Activated B cell treated with CpG ODN at 0.5 μM for 24 hours (primary cell): ENCODE results near the gene ZBTB16. TPM values are rescaled to one million over a fixed set of nuclear protein-coding genes. Genes with fewer than 3 reads are reported as not detected.

Experiments used
- ATAC-seq: fragments of 200-7000 bp; cut with Tn5 transposase; one replicate; pipeline ENCODE4 v1.10.0; 2021; ENCODE audit warnings: low read depth, mild to moderate bottlenecking, moderate library complexity
- CTCF ChIA-PET: fragments of 350-600 bp; sonication (Branson Sonifier 250); formaldehyde crosslinking; loops from one replicate; lab custom pipeline; 2021; ENCODE audit warnings: antibody characterized with exemption; lab: Charles Lee
- POLR2A ChIA-PET: fragments of 350-600 bp; sonication (Branson Sonifier 250); formaldehyde crosslinking; loops from one replicate; lab custom pipeline; 2021; ENCODE audit warnings: antibody characterized with exemption; lab: Charles Lee
- DNase-seq: peaks from one replicate; pipeline ENCODE4 v3.0.0; 2022
- H3K27ac Mint-ChIP-seq: one replicate; pipeline ENCODE4 v1.8.0; 2020; ENCODE audit warnings: mixed read lengths
- H3K27me3 Mint-ChIP-seq: one replicate; pipeline ENCODE4 v1.8.0; 2021; ENCODE audit warnings: mixed read lengths
- H3K36me3 Mint-ChIP-seq: one replicate; pipeline ENCODE4 v1.8.0; 2021; ENCODE audit warnings: low read depth, mixed read lengths
- H3K4me1 Mint-ChIP-seq: one replicate; pipeline ENCODE4 v1.8.0; 2021; ENCODE audit warnings: mixed read lengths
- H3K4me3 Mint-ChIP-seq: one replicate; pipeline ENCODE4 v1.8.0; 2020; ENCODE audit warnings: mild to moderate bottlenecking, mixed read lengths
- H3K9me3 Mint-ChIP-seq: one replicate; pipeline ENCODE4 v1.8.0; 2020; ENCODE audit warnings: mixed read lengths
- intact Hi-C: fragments of 100-400 bp; cut with micrococcal nuclease; formaldehyde crosslinking; loops from one replicate; pipeline ENCODE4 v1.15.1; 2024
- total RNA-seq: library from RNA; stranded (reverse); gene quantifications from 2 replicates; pipeline ENCODE4 v1.2.3, GENCODE V29; 2022
- TF ChIP-seq, protein P1 (sequence below): fragments of 200-600 bp; IDR thresholded peaks from one replicate; pipeline ENCODE4 v1.8.0; 2022; ENCODE audit warnings: antibody characterized with exemption, mild to moderate bottlenecking

The ZBTB16 gene
- total RNA-seq, 1 donor from 2014 or later = 2.5 TPM

DNA sequence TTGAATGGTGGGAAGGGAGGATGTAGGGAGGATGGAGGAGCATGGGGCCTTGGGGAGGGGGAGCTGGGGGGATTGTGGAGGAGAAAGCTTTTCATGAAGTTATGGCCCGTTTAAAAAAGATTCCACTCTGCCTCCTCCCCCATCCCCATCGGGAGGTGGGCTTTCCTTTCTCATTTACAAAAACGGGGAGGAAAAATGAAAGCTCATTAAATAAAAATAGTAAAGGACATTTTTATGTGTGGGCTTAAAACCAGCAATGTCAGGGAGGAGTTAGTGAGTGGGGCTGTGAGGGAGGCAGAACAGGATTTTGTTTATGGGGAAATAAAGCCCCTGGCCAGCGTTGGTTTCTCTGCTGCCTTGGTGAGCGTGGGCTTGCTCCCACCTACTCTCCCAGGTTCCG lies 83.2 kb downstream of the ZBTB16 start:
- H3K4me1 Mint-ChIP-seq = peaks cover 41% of the 10 kb centered on the region
- no peaks in the 10 kb centered on the region for H3K36me3 Mint-ChIP-seq
- ATAC-seq (no peak), DNase-seq (no peak)
- H3K4me3 Mint-ChIP-seq = no peak overlapping the region
- no peaks in the 10 kb centered on the region for H3K9me3 Mint-ChIP-seq
- H3K27me3 Mint-ChIP-seq = peaks cover 19% of the 10 kb centered on the region
- CTCF ChIA-PET = no interaction called here
- POLR2A ChIA-PET = no interaction called here
- H3K27ac Mint-ChIP-seq = no peak overlapping the region
- TF ChIP-seq, protein P1, sequence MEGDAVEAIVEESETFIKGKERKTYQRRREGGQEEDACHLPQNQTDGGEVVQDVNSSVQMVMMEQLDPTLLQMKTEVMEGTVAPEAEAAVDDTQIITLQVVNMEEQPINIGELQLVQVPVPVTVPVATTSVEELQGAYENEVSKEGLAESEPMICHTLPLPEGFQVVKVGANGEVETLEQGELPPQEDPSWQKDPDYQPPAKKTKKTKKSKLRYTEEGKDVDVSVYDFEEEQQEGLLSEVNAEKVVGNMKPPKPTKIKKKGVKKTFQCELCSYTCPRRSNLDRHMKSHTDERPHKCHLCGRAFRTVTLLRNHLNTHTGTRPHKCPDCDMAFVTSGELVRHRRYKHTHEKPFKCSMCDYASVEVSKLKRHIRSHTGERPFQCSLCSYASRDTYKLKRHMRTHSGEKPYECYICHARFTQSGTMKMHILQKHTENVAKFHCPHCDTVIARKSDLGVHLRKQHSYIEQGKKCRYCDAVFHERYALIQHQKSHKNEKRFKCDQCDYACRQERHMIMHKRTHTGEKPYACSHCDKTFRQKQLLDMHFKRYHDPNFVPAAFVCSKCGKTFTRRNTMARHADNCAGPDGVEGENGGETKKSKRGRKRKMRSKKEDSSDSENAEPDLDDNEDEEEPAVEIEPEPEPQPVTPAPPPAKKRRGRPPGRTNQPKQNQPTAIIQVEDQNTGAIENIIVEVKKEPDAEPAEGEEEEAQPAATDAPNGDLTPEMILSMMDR = no peak
- intact Hi-C loops = no loop called here

DNA sequence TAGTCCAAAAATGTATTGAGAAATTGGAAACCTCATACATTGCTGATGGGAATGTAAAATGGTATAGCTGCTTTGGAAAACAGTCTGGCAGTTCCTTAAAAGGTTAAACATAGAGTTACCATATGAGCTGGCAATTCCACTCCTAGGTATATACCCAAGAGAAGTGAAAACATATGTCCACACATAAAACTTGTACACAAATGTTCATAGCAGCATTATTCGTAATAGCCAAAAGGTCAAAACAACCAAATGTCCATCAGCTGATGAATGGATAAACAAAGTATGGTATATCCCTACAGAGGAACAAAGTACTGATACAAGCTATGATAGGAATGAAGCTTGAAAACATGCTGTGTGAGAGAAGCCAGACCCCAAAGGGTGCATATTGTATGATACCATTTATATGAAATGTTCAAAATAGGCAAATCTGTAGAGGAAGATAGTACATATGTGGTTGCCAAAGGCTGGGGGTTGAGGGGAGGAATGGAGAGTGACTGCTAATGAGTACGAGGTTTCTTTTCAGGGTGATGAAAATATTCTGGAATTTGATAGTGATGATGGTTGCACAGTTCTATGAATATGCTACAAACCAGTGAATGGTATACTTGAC lies 85.8 kb downstream of the ZBTB16 start:
- ChIA-PET CTCF (interaction anchor here (1.0 kb wide), 1 partner anchor 15 kb away, joined by 3 read pairs; no protein-coding TSS in a partner anchor), POLR2A (interaction anchor here (1.5 kb wide), 1 partner anchor 15 kb away, joined by 3 read pairs; no protein-coding TSS in a partner anchor)
- Mint-ChIP-seq H3K4me3 (no peak overlapping the region), H3K4me1 (peaks cover 34% of the 10 kb centered on the region), H3K9me3 (no peaks in the 10 kb centered on the region), H3K27me3 (peaks cover 11% of the 10 kb centered on the region), H3K36me3 (no peaks in the 10 kb centered on the region), H3K27ac (no peak overlapping the region)
- DNase-seq = no peak
- TF ChIP-seq, protein P1 = no peak
- intact Hi-C loops = loop anchor here (5.0 kb wide), 1 partner anchor 42 kb away; no protein-coding TSS in a partner anchor
- no peak for ATAC-seq

DNA sequence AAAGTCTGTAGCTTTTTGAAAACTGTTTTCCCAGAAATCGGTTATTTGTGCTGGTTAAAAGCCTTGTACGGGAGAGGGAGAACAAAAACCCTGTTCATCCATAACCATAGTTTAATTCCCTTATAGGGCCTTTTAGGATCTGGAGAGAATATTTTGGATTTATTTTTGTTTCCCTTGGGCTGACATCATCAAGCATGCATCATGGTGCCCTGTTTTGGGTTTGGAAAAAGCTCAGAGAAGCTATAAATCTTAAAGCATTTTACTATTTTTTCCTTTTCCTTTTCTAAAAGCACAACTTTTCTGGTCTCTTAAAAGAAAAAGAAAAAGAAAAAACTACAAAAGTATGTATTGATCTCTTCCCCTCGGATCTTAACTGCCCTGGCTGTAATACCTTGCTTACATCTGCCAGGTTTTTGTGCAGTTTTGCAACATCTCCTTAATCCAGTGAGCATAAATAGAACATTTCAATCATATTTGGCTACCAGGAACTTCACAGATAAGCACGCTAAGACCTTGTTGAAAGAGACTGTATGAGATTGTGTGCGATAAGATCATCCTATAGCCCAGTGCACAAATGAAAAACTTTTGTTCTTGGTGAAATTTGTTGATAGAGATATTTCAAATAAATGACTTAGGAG lies 88.0 kb downstream of the ZBTB16 start:
- TF ChIP-seq, protein P1 = no peak
- Mint-ChIP-seq H3K4me1 (peaks cover 34% of the 10 kb centered on the region), H3K27ac (no peak overlapping the region), H3K4me3 (no peak overlapping the region), H3K27me3 (peaks cover 3% of the 10 kb centered on the region), H3K9me3 (no peaks in the 10 kb centered on the region), H3K36me3 (no peaks in the 10 kb centered on the region)
- no peak for DNase-seq
- ATAC-seq = no peak
- ChIA-PET POLR2A (no interaction called here), CTCF (no interaction called here)
- intact Hi-C loops = loop anchor here (5.0 kb wide), 1 partner anchor 40 kb away; no protein-coding TSS in a partner anchor

DNA sequence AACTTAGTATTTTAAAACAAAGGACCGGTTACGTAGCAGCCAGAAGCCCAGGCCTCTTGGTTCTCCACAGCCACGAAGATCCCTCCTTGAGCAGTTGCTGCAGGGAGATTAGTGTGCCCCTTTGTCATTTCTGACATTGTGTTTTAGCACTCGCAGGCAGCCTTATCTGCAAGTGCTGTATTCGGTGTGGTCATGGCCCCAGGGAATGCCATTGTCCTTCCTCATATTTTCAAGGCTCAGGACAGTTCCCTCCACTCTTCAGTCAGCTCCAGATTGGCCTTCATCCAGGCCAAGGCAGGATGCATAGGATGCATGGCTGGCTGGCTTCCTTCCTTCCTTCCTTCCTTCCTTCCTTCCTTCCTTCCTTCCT lies 88.5 kb downstream of the ZBTB16 start:
- intact Hi-C loops = loop anchor here (5.0 kb wide), 1 partner anchor 39 kb away; no protein-coding TSS in a partner anchor
- TF ChIP-seq, protein P1 = no peak
- H3K36me3 Mint-ChIP-seq = no peaks in the 10 kb centered on the region
- ATAC-seq = no peak
- peaks cover 34% of the 10 kb centered on the region for H3K4me1 Mint-ChIP-seq
- ChIA-PET POLR2A (no interaction called here), CTCF (interaction anchor here (1.5 kb wide), 1 partner anchor 113 kb away, joined by 5 read pairs; no protein-coding TSS in a partner anchor)
- H3K27ac Mint-ChIP-seq = no peak overlapping the region
- DNase-seq = no peak
- no peak overlapping the region for H3K4me3 Mint-ChIP-seq
- H3K9me3 Mint-ChIP-seq = no peaks in the 10 kb centered on the region
- peaks cover 2% of the 10 kb centered on the region for H3K27me3 Mint-ChIP-seq

DNA sequence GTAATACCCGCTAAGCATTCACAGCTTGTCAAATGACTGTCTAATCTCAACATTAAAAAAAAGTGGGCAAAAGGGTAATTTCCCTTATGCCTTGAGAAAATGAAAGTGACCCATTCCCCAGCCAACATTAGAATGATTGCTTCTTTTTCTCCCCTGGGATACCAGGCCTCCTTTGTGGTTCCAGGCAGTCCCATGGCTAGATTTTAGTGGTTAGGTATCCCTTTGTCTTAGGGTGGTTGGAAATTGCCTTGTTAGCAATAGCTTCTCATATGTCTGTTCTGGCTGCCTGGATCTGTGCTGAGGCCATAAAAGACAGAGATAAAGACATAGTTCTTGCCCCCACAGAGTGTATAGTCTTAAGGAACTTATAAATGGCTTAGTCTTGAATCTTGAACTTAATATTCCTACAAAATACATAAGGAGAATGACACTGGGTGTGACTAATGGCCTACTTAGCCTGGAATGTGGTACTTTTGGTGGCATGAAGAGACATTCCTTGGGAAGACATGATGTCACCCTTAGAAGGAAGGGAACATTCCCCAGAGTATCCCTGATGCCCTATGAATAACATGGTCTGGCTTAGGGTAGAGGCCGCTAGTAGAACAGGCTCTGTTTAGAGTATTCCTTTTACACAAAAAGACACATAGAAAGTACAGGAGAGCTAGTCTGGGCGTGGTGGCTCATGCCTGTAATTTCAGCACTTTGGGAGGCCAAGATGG lies 90.3 kb downstream of the ZBTB16 start:
- H3K4me3 Mint-ChIP-seq = no peak overlapping the region
- H3K9me3 Mint-ChIP-seq = no peaks in the 10 kb centered on the region
- TF ChIP-seq, protein P1 = no peak
- H3K36me3 Mint-ChIP-seq = no peaks in the 10 kb centered on the region
- DNase-seq (no peak), ATAC-seq (no peak)
- POLR2A ChIA-PET = no interaction called here
- no peaks in the 10 kb centered on the region for H3K27me3 Mint-ChIP-seq
- intact Hi-C loops = loop anchor here (5.0 kb wide), 1 partner anchor 37 kb away; no protein-coding TSS in a partner anchor
- peaks cover 23% of the 10 kb centered on the region for H3K4me1 Mint-ChIP-seq
- CTCF ChIA-PET = interaction anchor here (1.5 kb wide), 1 partner anchor 111 kb away, joined by 5 read pairs; no protein-coding TSS in a partner anchor
- no peak overlapping the region for H3K27ac Mint-ChIP-seq
